Panc1 (cell line): ENCODE data around the gene N4BP2L2. TPM values are rescaled to one million over a fixed set of nuclear protein-coding genes. Genes with fewer than 3 reads are reported as not detected.

ENCODE experiments used
- ATAC-seq: fragments of 200-7000 bp; cut with Tn5 transposase; 2 replicates; pipeline ENCODE4 v1.9.1; 2020; ENCODE audit warnings: mild to moderate bottlenecking, moderate library complexity
- BruUV-seq: library from RNA; stranded (reverse); fragments of 400-500 nt; replicated peaks from 2 replicates; lab custom pipeline; 2021; lab: Mats Ljungman, UMichigan
- CTCF ChIA-PET: fragments of 300-600 bp; sonication (Branson Sonifier 250); formaldehyde crosslinking; loops from one replicate; lab custom pipeline; 2022; ENCODE audit warnings: antibody characterized with exemption; lab: Charles Lee
- POLR2A ChIA-PET: fragments of 300-600 bp; sonication (Branson Sonifier 250); formaldehyde crosslinking; loops from one replicate; lab custom pipeline; 2022; ENCODE audit warnings: antibody characterized with exemption; lab: Charles Lee
- DNase-seq: peaks from one replicate; pipeline ENCODE4 v3.0.0-alpha.2; 2010; ENCODE audit warnings: low read depth, low spot score
- H3K27ac ChIP-seq: 2 replicates; pipeline ENCODE4 v1.5.1; 2011; ENCODE audit warnings: mild to moderate bottlenecking, low read length, inconsistent platforms
- H3K27me3 ChIP-seq: fragments of 200-500 bp; sonication (Bioruptor generic); 2 replicates; pipeline ENCODE4 v1.6.0; 2014; ENCODE audit warnings: low read length, inconsistent platforms; ENCODE audit not compliant: control insufficient read depth, insufficient read depth
- H3K36me3 ChIP-seq: fragments of 200-500 bp; sonication (Bioruptor generic); 2 replicates; pipeline ENCODE4 v1.5.1; 2014; ENCODE audit warnings: inconsistent platforms, mild to moderate bottlenecking, low read length, moderate library complexity; ENCODE audit not compliant: control insufficient read depth, insufficient read depth
- H3K4me1 ChIP-seq: 2 replicates; pipeline ENCODE4 v1.5.1; 2011; ENCODE audit warnings: inconsistent platforms, mild to moderate bottlenecking, low read length, moderate library complexity; ENCODE audit not compliant: control insufficient read depth, insufficient read depth
- H3K4me3 ChIP-seq, 2 experiments: 2 replicates each; pipeline ENCODE4 v1.5.1; 2011 to 2012; ENCODE audit warnings: low read depth in 2 of 2, low read length in 2 of 2, mild to moderate bottlenecking in 2 of 2, inconsistent platforms in 1 of 2, moderate library complexity in 1 of 2
- H3K9me3 ChIP-seq: fragments of 200-500 bp; sonication (Bioruptor generic); 2 replicates; pipeline ENCODE4 v1.5.1; 2014; ENCODE audit warnings: low read depth, mild to moderate bottlenecking, inconsistent platforms, low read length, moderate library complexity; ENCODE audit not compliant: control insufficient read depth, insufficient read depth
- POLR2AphosphoS5 ChIP-seq: IDR thresholded peaks from 2 replicates; pipeline ENCODE4 v1.6.1; 2012; ENCODE audit warnings: mild to moderate bottlenecking, low read depth, low read length, moderate library complexity
- SIN3A ChIP-seq: IDR thresholded peaks from 2 replicates; pipeline ENCODE4 v1.6.1; 2012; ENCODE audit warnings: low read depth, mild to moderate bottlenecking, low read length, moderate library complexity, borderline replicate concordance; ENCODE audit not compliant: insufficient read depth
- TCF7L2 ChIP-seq: IDR thresholded peaks from 2 replicates; pipeline ENCODE4 v1.6.1; 2011; ENCODE audit warnings: mild to moderate bottlenecking, low read depth, low read length, inconsistent platforms
- in situ Hi-C: cut with HindIII; loops from 2 replicates; pipeline ENCODE4 v1.10.0; 2016; ENCODE audit warnings: low sequenced_read_pairs, low pct_unique_long_range_greater_than_20kb
- intact Hi-C: fragments of 100-400 bp; cut with micrococcal nuclease; formaldehyde crosslinking; loops from one replicate; pipeline ENCODE4 v1.10.0; 2022; ENCODE audit not compliant: unreplicated experiment
- total RNA-seq: library from RNA; stranded (reverse); gene quantifications from one replicate; pipeline ENCODE4 v1.2.1, GENCODE V29; 2021; ENCODE audit not compliant: unreplicated experiment
- TF ChIP-seq, protein P1 (sequence below): fragments of 450-650 bp; IDR thresholded peaks from 2 replicates; pipeline ENCODE4 v1.5.1; 2017; ENCODE audit warnings: mild to moderate bottlenecking
- TF ChIP-seq, protein P2 (sequence below), 2 experiments: IDR thresholded peaks; 2 replicates each; pipeline ENCODE4 v1.6.1; 2011 to 2012; ENCODE audit warnings: low read depth in 2 of 2, control low read depth in 1 of 2, low read length in 1 of 2, mild to moderate bottlenecking in 1 of 2, moderate library complexity in 1 of 2; ENCODE audit not compliant: insufficient read depth in 1 of 2

Gene N4BP2L2
- total RNA-seq, 1 experiment from 2014 or later = 43.8 TPM

DNA sequence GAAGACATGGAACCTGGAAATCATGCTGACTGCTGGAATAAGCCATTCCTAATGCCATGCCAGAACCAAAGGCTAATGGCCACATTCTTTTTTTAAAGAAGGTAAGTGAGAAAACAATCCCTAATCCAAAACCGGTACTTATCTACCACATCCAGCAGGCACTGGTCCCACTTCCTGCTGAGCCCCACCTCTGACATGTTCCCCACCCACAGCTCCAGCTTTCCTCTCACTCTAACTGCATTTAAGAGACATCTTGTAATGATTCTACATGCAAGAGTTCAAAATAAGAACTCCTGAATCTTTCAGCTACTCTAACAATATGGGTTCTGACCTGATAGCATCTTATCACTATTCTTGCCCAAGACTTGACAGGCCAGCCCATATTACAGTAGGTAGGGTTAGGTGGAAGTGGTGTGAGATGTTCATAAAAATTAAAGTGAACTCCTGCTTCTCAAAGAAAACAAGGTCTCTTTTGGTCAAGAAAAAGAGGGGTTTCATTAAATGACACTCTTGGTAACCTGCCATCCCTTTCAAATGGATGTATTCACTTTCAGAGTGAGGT lies 41.9 kb downstream of the N4BP2L2 start:
- no peak for ATAC-seq
- Histone ChIP-seq H3K36me3 (no peaks in the 10 kb centered on the region), H3K27ac (no peak overlapping the region), H3K9me3 (no peaks in the 10 kb centered on the region), H3K27me3 (no peaks in the 10 kb centered on the region), H3K4me1 (no peaks in the 10 kb centered on the region), H3K4me3 (no peak overlapping the region)
- ChIA-PET POLR2A (no interaction called here), CTCF (no interaction called here)
- TF ChIP-seq TCF7L2 (no peak), SIN3A (no peak), POLR2AphosphoS5 (no peak)
- TF ChIP-seq, protein P1, sequence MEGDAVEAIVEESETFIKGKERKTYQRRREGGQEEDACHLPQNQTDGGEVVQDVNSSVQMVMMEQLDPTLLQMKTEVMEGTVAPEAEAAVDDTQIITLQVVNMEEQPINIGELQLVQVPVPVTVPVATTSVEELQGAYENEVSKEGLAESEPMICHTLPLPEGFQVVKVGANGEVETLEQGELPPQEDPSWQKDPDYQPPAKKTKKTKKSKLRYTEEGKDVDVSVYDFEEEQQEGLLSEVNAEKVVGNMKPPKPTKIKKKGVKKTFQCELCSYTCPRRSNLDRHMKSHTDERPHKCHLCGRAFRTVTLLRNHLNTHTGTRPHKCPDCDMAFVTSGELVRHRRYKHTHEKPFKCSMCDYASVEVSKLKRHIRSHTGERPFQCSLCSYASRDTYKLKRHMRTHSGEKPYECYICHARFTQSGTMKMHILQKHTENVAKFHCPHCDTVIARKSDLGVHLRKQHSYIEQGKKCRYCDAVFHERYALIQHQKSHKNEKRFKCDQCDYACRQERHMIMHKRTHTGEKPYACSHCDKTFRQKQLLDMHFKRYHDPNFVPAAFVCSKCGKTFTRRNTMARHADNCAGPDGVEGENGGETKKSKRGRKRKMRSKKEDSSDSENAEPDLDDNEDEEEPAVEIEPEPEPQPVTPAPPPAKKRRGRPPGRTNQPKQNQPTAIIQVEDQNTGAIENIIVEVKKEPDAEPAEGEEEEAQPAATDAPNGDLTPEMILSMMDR = no peak
- TF ChIP-seq, protein P2, sequence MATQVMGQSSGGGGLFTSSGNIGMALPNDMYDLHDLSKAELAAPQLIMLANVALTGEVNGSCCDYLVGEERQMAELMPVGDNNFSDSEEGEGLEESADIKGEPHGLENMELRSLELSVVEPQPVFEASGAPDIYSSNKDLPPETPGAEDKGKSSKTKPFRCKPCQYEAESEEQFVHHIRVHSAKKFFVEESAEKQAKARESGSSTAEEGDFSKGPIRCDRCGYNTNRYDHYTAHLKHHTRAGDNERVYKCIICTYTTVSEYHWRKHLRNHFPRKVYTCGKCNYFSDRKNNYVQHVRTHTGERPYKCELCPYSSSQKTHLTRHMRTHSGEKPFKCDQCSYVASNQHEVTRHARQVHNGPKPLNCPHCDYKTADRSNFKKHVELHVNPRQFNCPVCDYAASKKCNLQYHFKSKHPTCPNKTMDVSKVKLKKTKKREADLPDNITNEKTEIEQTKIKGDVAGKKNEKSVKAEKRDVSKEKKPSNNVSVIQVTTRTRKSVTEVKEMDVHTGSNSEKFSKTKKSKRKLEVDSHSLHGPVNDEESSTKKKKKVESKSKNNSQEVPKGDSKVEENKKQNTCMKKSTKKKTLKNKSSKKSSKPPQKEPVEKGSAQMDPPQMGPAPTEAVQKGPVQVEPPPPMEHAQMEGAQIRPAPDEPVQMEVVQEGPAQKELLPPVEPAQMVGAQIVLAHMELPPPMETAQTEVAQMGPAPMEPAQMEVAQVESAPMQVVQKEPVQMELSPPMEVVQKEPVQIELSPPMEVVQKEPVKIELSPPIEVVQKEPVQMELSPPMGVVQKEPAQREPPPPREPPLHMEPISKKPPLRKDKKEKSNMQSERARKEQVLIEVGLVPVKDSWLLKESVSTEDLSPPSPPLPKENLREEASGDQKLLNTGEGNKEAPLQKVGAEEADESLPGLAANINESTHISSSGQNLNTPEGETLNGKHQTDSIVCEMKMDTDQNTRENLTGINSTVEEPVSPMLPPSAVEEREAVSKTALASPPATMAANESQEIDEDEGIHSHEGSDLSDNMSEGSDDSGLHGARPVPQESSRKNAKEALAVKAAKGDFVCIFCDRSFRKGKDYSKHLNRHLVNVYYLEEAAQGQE (IDR thresholded peaks at IDR 0.05; ENCODE audit: insufficient read depth in 1 of 2, low read depth in 2 of 2, low read length in 1 of 2) = no peak
- DNase-seq = no peak
- BruUV-seq = no TSS peak
- in situ Hi-C loops (no loop called here), intact Hi-C loops (no loop called here)

DNA sequence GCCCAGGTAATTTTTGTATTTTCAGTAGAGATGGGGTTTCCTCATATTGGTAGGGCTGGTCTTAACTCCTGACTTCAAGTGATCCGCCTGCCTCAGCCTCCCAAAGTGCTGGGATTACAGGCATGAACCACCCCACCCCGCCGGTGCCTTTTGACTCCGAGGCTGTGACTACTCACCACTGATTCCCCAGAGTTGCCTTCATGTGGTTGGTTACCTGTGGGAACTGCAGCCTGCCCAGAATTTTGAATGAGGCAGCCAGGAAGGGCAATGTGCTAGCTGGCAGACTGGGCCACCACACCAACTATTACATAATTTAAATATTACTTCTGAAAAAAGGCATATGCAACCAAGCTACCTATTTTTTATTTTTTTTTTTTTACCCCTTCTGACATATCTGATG lies 42.8 kb downstream of the N4BP2L2 start:
- Histone ChIP-seq H3K9me3 (no peaks in the 10 kb centered on the region), H3K36me3 (no peaks in the 10 kb centered on the region), H3K27ac (no peak overlapping the region), H3K4me3 (no peak overlapping the region), H3K4me1 (no peaks in the 10 kb centered on the region), H3K27me3 (no peaks in the 10 kb centered on the region)
- ChIA-PET CTCF (no interaction called here), POLR2A (no interaction called here)
- no TSS peak for BruUV-seq
- intact Hi-C loops (no loop called here), in situ Hi-C loops (no loop called here)
- no peak for ATAC-seq
- no peak for DNase-seq
- TF ChIP-seq, protein P2 (IDR thresholded peaks at IDR 0.05; ENCODE audit: insufficient read depth in 1 of 2, low read depth in 2 of 2, low read length in 1 of 2) = no peak
- no peak for TF ChIP-seq POLR2AphosphoS5
- no peak for TF ChIP-seq SIN3A
- TF ChIP-seq, protein P1 = no peak
- TF ChIP-seq TCF7L2 = no peak
